ENCODE results near the gene GGNBP2.

Gene GGNBP2

GRCh38 chr17:36601303-36602029 is 56.7 kb downstream of the GGNBP2 start, which contains the start of gene MRM1:
Gene MRM1, plus strand, starts transcription at chr17:36601583. Its CDS starts 228 bp downstream, at chr17:36601811.
- Histone ChIP-seq H3K4me3 (replicated peaks; ENCODE audit: insufficient read depth, low read length) (peak within 1 kb of the TSS; percentile 85), H3K27me3 (ENCODE audit: insufficient read depth, poor library complexity, severe bottlenecking) (no peaks in the 10 kb centered on the region), H3K27ac (replicated peaks) (peak within 1 kb of the TSS; percentile 95)
- TF ChIP-seq CTCF (IDR thresholded peaks at IDR 0.05; ENCODE audit: insufficient read depth, low read length) (no peak), POLR2AphosphoS5 (IDR thresholded peaks at IDR 0.05; ENCODE audit: low read depth) (peak; percentile 81), REST (IDR thresholded peaks at IDR 0.05; ENCODE audit: insufficient replicate concordance, low read depth) (peak; percentile 25), SPI1 (IDR thresholded peaks at IDR 0.05; ENCODE audit: borderline replicate concordance, low read depth) (no peak), GABPA (IDR thresholded peaks at IDR 0.05; ENCODE audit: low read depth) (peak; percentile 75)
- DNase-seq (ENCODE audit: low read depth in 1 of 2, low spot score in 1 of 2): peak; percentile 92 to 94

- peak in 1 of 2 experiments; percentile 26 for DNase-seq (ENCODE audit: low read depth in 1 of 2, low spot score in 1 of 2)
- H3K4me3 ChIP-seq (replicated peaks; ENCODE audit: insufficient read depth, low read length): peak overlapping the region; percentile 85
- H3K27ac ChIP-seq (replicated peaks): peak overlapping the region; percentile 95
- TF ChIP-seq GABPA (IDR thresholded peaks at IDR 0.05; ENCODE audit: low read depth): no peak
- no peak for TF ChIP-seq CTCF (IDR thresholded peaks at IDR 0.05; ENCODE audit: insufficient read depth, low read length)
- no peak for TF ChIP-seq REST (IDR thresholded peaks at IDR 0.05; ENCODE audit: insufficient replicate concordance, low read depth)
- no peaks in the 10 kb centered on the region for H3K27me3 ChIP-seq (ENCODE audit: insufficient read depth, poor library complexity, severe bottlenecking)
Measured at GRCh38 chr17:36602030-36602748, 57.5 kb downstream of the GGNBP2 start.

- peak; percentile 49 to 76 for DNase-seq (ENCODE audit: low read depth in 1 of 2, low spot score in 1 of 2)
- H3K27ac ChIP-seq (replicated peaks): peak overlapping the region; percentile 95
Measured at GRCh38 chr17:36602924-36603384, 58.2 kb downstream of the GGNBP2 start.

More at GRCh38 chr17:36602924-36603384, 58.2 kb downstream of the GGNBP2 start:
- TF ChIP-seq SPI1 (IDR thresholded peaks at IDR 0.05; ENCODE audit: borderline replicate concordance, low read depth): no peak
- no peak for TF ChIP-seq REST (IDR thresholded peaks at IDR 0.05; ENCODE audit: insufficient replicate concordance, low read depth)
- peak; percentile 88 for TF ChIP-seq CTCF (IDR thresholded peaks at IDR 0.05; ENCODE audit: insufficient read depth, low read length)
- Histone ChIP-seq H3K27me3 (ENCODE audit: insufficient read depth, poor library complexity, severe bottlenecking) (no peaks in the 10 kb centered on the region), H3K4me3 (replicated peaks; ENCODE audit: insufficient read depth, low read length) (peak overlapping the region; percentile 85)
